PFSK-1 (cell line): ENCODE measurements around the gene ANKH.

Source experiments
- FOXP2 ChIP-seq: optimal IDR thresholded peaks from 2 replicates; pipeline ENCODE3; 2011; ENCODE audit warnings: borderline replicate concordance, control low read depth, inconsistent platforms; ENCODE audit not compliant: insufficient read depth; ENCODE audit errors: extremely low read length, extremely low read depth
- POLR2AphosphoS5 ChIP-seq: IDR thresholded peaks from 2 replicates; pipeline ENCODE4 v1.6.1; 2012; ENCODE audit warnings: low read depth, mild to moderate bottlenecking, control low read depth, low read length, moderate library complexity
- REST ChIP-seq, 2 experiments: IDR thresholded peaks; 2 replicates each; pipeline versions ENCODE4 v1.6.1 to v1.8.0; 2011 to 2012; ENCODE audit warnings: low read depth in 2 of 2, low read length in 2 of 2, control low read depth in 1 of 2, inconsistent platforms in 1 of 2, mild to moderate bottlenecking in 1 of 2, moderate library complexity in 1 of 2; ENCODE audit not compliant: insufficient read depth in 1 of 2
- SIN3A ChIP-seq: IDR thresholded peaks from 2 replicates; pipeline ENCODE4 v1.6.1; 2012; ENCODE audit warnings: mild to moderate bottlenecking, low read length, moderate library complexity, borderline replicate concordance; ENCODE audit not compliant: insufficient read depth
- TAF1 ChIP-seq: IDR thresholded peaks from 2 replicates; pipeline ENCODE4 v1.6.1; 2012; ENCODE audit warnings: low read length, control low read depth, borderline replicate concordance; ENCODE audit not compliant: insufficient read depth

ANKH gene

DNA sequence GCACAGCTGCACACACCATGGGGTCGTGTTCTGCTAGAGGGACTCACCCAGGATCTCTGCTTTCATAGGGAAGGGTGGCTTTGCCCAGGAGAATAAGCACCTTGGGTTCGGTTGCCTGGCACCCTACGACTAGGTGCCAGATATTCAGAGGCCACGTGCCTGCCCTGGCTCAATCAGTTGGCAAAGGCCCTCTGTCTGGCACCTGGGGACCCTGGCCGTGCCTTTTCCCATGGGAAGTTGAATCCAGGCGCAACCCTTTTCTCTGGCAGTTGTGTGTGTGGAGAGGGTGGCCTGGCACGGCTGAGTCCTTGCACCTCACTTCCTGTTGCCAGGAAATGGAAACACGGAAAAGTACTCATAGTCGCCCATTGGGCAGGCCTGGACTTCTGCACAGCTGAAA lies 10.2 kb upstream of the ANKH start:
- TF ChIP-seq REST (IDR thresholded peaks at IDR 0.05; ENCODE audit: insufficient read depth in 1 of 2, low read depth in 2 of 2, low read length in 2 of 2): no peak
- no peak for TF ChIP-seq TAF1
- TF ChIP-seq FOXP2: no peak
- no peak for TF ChIP-seq SIN3A
- no peak for TF ChIP-seq POLR2AphosphoS5

GRCh38 chr5:14880688-14881087 lies 9.1 kb upstream of the ANKH start:
- TF ChIP-seq SIN3A (no peak), REST (IDR thresholded peaks at IDR 0.05; ENCODE audit: insufficient read depth in 1 of 2, low read depth in 2 of 2, low read length in 2 of 2) (no peak), POLR2AphosphoS5 (no peak), FOXP2 (no peak), TAF1 (no peak)

GRCh38 chr5:14879937-14880589 lies 8.5 kb upstream of the ANKH start:
- no peak for TF ChIP-seq POLR2AphosphoS5
- no peak for TF ChIP-seq TAF1
- TF ChIP-seq REST (IDR thresholded peaks at IDR 0.05; ENCODE audit: insufficient read depth in 1 of 2, low read depth in 2 of 2, low read length in 2 of 2): no peak
- TF ChIP-seq SIN3A: no peak
- no peak for TF ChIP-seq FOXP2

DNA sequence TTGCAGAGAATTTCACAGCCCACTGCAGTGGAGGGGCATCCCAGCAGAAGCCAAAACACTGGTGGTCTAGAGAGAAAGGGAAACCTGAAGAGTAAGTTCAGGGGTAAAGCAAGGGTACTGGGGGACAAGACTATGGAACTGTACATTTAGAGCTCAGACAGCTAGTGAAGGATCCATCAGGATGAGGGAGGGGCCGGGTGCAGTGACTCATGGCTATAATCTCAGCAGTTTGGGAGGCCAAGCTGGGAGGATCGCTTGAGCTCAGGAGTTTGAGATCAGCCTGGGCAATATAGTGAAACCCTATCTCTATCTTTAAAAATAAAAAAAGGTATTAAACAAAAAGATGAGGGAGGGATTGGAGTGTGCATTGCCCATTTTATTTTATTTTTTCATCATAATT lies 7.8 kb upstream of the ANKH start:
- no peak for TF ChIP-seq SIN3A
- no peak for TF ChIP-seq FOXP2
- no peak for TF ChIP-seq TAF1
- TF ChIP-seq POLR2AphosphoS5: no peak
- TF ChIP-seq REST (IDR thresholded peaks at IDR 0.05; ENCODE audit: insufficient read depth in 1 of 2, low read depth in 2 of 2, low read length in 2 of 2): no peak

DNA sequence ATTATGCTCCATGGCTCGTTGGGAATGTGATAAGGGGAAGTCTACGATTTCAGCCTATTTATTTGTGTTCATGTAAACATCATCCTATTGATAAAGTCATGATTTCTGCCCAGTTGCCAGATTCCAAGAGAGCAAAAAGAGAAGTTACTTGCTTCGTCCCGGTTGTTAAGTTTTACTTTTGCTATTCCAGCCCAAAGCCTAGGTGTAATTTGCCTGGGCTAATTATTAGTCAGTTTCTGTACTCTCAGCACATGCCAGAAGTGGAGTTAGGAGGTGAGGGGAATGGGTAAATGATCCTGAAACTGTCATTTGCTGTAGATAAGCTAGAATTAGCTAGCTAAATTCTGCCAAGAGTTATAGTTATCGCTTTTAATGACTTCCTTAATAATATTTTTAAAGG lies 4.5 kb upstream of the ANKH start:
- TF ChIP-seq REST (IDR thresholded peaks at IDR 0.05; ENCODE audit: insufficient read depth in 1 of 2, low read depth in 2 of 2, low read length in 2 of 2): no peak
- no peak for TF ChIP-seq FOXP2
- TF ChIP-seq TAF1: no peak
- TF ChIP-seq POLR2AphosphoS5: no peak
- no peak for TF ChIP-seq SIN3A
